Adrenal gland (tissue), 5 donors: ENCODE measurements around the gene BRF1.

Experiments
- POLR2A ChIP-seq, 2 donors: fragments of 450-650 bp; IDR thresholded peaks; one replicate each; pipeline ENCODE4 v1.6.1; 2017; ENCODE audit warnings: antibody characterized with exemption in 2 of 2, mild to moderate bottlenecking in 2 of 2, moderate library complexity in 1 of 2
- TF ChIP-seq, protein P1 (sequence below), 6 experiments: fragments of 450-650 bp in 4 of 6; fragments of 200-600 bp in 2 of 6; sonication (generic) in 1 of 6; IDR thresholded peaks; 1 replicate in 5 of 6; 2 replicates in 1 of 6; pipeline versions ENCODE4 v1.5.1 to v1.8.0; 2016 to 2021; ENCODE audit warnings: antibody characterized with exemption in 6 of 6, mild to moderate bottlenecking in 2 of 6, moderate library complexity in 1 of 6
- donor health status: DM: no; HTN: no; CAD: no.

GRCh38 chr14:105205673-105206208 lies 95.1 kb downstream of the BRF1 start:
- TF ChIP-seq, protein P1, sequence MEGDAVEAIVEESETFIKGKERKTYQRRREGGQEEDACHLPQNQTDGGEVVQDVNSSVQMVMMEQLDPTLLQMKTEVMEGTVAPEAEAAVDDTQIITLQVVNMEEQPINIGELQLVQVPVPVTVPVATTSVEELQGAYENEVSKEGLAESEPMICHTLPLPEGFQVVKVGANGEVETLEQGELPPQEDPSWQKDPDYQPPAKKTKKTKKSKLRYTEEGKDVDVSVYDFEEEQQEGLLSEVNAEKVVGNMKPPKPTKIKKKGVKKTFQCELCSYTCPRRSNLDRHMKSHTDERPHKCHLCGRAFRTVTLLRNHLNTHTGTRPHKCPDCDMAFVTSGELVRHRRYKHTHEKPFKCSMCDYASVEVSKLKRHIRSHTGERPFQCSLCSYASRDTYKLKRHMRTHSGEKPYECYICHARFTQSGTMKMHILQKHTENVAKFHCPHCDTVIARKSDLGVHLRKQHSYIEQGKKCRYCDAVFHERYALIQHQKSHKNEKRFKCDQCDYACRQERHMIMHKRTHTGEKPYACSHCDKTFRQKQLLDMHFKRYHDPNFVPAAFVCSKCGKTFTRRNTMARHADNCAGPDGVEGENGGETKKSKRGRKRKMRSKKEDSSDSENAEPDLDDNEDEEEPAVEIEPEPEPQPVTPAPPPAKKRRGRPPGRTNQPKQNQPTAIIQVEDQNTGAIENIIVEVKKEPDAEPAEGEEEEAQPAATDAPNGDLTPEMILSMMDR (IDR thresholded peaks at IDR 0.05) = no peak
- no peak for TF ChIP-seq POLR2A (IDR thresholded peaks at IDR 0.05)
